K562 (cell line): Measurements from ENCODE around the gene GPC2. TPM values are rescaled to one million over a fixed set of nuclear protein-coding genes. Genes with fewer than 3 reads are reported as not detected.

Experiments
- CREBBP ChIP-seq: IDR thresholded peaks from one replicate; pipeline ENCODE4 v1.6.1; 2012; ENCODE audit warnings: low read depth, mild to moderate bottlenecking, control low read depth, inconsistent platforms, low read length
- CTBP1 ChIP-seq: fragments of 450-650 bp; IDR thresholded peaks from 2 replicates; pipeline ENCODE4 v1.6.1; 2016; ENCODE audit warnings: borderline replicate concordance
- KDM5B ChIP-seq: fragments of 200-600 bp; sonication (generic); IDR thresholded peaks from 2 replicates; pipeline ENCODE4 v1.6.1; 2012; ENCODE audit warnings: low read depth, mild to moderate bottlenecking, moderate library complexity, low read length, control low read depth, inconsistent platforms; ENCODE audit not compliant: insufficient replicate concordance
- MEF2D ChIP-seq: conservative IDR thresholded peaks from 2 replicates; pipeline ENCODE4 v1.6.1; 2016; ENCODE audit warnings: low read depth, missing genetic modification characterization, missing compliant biosample characterization
- NFATC3 ChIP-seq: fragments of 450-650 bp; IDR thresholded peaks from 2 replicates; pipeline ENCODE4 v1.6.1; 2017; ENCODE audit warnings: mild to moderate bottlenecking
- SRSF7 ChIP-seq: fragments of 200-400 bp; formaldehyde crosslinking; optimal IDR thresholded peaks from 2 replicates; pipeline ENCODE3; 2017; ENCODE audit warnings: mild to moderate bottlenecking, low read depth, low read length
- TAF9B ChIP-seq: fragments of 450-650 bp; IDR thresholded peaks from 2 replicates; pipeline ENCODE4 v1.6.1; 2018; ENCODE audit warnings: mild to moderate bottlenecking; ENCODE audit not compliant: partially characterized antibody
- TEAD1 ChIP-seq, 2 experiments: fragments of 450-650 bp in 1 of 2; sonication (generic) in 1 of 2; formaldehyde crosslinking; IDR thresholded peaks; 2 replicates each; pipeline versions ENCODE4 v1.4.0 to v1.8.0; 2020 to 2022; ENCODE audit warnings: mild to moderate bottlenecking in 2 of 2, missing genetic modification reagents in 1 of 2
- ZNF41 ChIP-seq: fragments of 250-450 bp; sonication (Bioruptor Pico); conservative IDR thresholded peaks from 2 replicates; pipeline ENCODE4 v1.4.0; 2020; ENCODE audit warnings: mild to moderate bottlenecking
- ZNF431 ChIP-seq: sonication (generic); formaldehyde crosslinking; IDR thresholded peaks from 2 replicates; pipeline ENCODE4 v1.8.0; 2022; ENCODE audit warnings: mild to moderate bottlenecking, missing genetic modification reagents
- ZNF583 ChIP-seq: fragments of 250-450 bp; sonication (Bioruptor Pico); IDR thresholded peaks from 2 replicates; pipeline ENCODE4 v1.4.0; 2020
- polyA plus RNA-seq, 8 experiments: library from polyadenylated mRNA; depleted of rRNA in 4 of 8; stranded (reverse) in 5 of 8; unstranded in 3 of 8; fragments of >200 nt; fragmentation: Nextera tagmentation in 2 of 8; fragmentation: Illumina TruSeq in 1 of 8; extraction: Ambion mirVana in 2 of 8; extraction: Trizol in 1 of 8; gene quantifications; 2 replicates each; pipeline versions ENCODE4 v1.2.1 to v1.2.3, GENCODE V29; 2011 to 2014; ENCODE audit warnings: inconsistent platforms in 1 of 8, missing spikeins in 1 of 8
- total RNA-seq, 7 experiments: library from RNA; depleted of rRNA in 6 of 7; stranded (reverse); fragments of >200 nt in 6 of 7; fragmentation: Illumina TruSeq in 2 of 7; extraction: Trizol in 2 of 7; gene quantifications; 2 replicates each; pipeline versions ENCODE4 v1.2.1 to v1.2.3, GENCODE V29; 2011 to 2021; ENCODE audit warnings: low replicate concordance in 1 of 7
- TF ChIP-seq, protein P1 (sequence below): sonication (generic); formaldehyde crosslinking; IDR thresholded peaks from 2 replicates; pipeline ENCODE4 v1.8.0; 2022; ENCODE audit warnings: mild to moderate bottlenecking, missing genetic modification reagents, borderline replicate concordance
- TF ChIP-seq, protein P2 (sequence below): fragments of 450-650 bp; IDR thresholded peaks from 2 replicates; pipeline ENCODE4 v1.7.0; 2016; ENCODE audit warnings: borderline replicate concordance
- TF ChIP-seq, protein P3 (sequence below): IDR thresholded peaks from 2 replicates; pipeline ENCODE4 v1.6.1; 2016; ENCODE audit warnings: missing genetic modification characterization, missing compliant biosample characterization
- TF ChIP-seq, protein P4 (sequence below): IDR thresholded peaks from 2 replicates; pipeline ENCODE4 v1.6.1; 2011; ENCODE audit warnings: borderline replicate concordance, low read depth, mild to moderate bottlenecking, moderate library complexity, low read length; ENCODE audit not compliant: insufficient read depth, poor library complexity, severe bottlenecking
- TF ChIP-seq, protein P5 (sequence below), 2 experiments: fragments of 150-350 bp in 1 of 2; IDR thresholded peaks; 2 replicates each; pipeline ENCODE4 v1.6.1; 2012 to 2016; ENCODE audit warnings: low read depth in 2 of 2, low read length in 2 of 2, mild to moderate bottlenecking in 1 of 2, moderate library complexity in 1 of 2

The GPC2 gene
- total and polyA plus RNA-seq, 9 of the 15 experiments (the other 6 are each of a cell fraction or from before 2014, with no cell fraction given) = 0.06 to 7.7 (median 1.4) TPM; not detected in 1

DNA sequence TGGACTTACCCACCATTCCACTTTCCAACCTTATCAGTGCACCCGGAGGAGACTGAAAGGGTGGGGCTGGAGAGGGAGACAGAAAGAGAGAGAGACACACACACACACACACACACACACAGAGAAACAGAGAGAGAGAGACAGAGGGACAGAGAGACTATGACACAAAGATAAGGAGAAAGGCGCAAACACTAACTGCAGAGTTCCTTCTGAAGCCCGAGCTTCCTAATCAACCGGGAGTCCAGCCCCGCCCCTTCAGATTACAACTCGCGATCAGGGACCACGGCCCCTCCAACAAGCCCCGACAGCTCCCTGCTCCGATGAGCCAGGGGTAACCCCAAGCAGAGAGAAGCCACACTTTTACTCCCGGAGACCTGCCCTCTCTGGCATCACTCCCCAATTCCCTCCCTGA is 9.3 kb downstream of the GPC2 start (continued):
- TF ChIP-seq, protein P1, sequence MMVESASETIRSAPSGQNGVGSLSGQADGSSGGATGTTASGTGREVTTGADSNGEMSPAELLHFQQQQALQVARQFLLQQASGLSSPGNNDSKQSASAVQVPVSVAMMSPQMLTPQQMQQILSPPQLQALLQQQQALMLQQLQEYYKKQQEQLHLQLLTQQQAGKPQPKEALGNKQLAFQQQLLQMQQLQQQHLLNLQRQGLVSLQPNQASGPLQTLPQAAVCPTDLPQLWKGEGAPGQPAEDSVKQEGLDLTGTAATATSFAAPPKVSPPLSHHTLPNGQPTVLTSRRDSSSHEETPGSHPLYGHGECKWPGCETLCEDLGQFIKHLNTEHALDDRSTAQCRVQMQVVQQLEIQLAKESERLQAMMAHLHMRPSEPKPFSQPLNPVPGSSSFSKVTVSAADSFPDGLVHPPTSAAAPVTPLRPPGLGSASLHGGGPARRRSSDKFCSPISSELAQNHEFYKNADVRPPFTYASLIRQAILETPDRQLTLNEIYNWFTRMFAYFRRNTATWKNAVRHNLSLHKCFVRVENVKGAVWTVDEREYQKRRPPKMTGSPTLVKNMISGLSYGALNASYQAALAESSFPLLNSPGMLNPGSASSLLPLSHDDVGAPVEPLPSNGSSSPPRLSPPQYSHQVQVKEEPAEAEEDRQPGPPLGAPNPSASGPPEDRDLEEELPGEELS (CRISPR knock-in tag) = no peak
- TF ChIP-seq ZNF583 (CRISPR knock-in tag) = no peak
- peak; percentile 69; the same call in 1 of the 2 replicates for TF ChIP-seq MEF2D (tag)
- TF ChIP-seq, protein P2, sequence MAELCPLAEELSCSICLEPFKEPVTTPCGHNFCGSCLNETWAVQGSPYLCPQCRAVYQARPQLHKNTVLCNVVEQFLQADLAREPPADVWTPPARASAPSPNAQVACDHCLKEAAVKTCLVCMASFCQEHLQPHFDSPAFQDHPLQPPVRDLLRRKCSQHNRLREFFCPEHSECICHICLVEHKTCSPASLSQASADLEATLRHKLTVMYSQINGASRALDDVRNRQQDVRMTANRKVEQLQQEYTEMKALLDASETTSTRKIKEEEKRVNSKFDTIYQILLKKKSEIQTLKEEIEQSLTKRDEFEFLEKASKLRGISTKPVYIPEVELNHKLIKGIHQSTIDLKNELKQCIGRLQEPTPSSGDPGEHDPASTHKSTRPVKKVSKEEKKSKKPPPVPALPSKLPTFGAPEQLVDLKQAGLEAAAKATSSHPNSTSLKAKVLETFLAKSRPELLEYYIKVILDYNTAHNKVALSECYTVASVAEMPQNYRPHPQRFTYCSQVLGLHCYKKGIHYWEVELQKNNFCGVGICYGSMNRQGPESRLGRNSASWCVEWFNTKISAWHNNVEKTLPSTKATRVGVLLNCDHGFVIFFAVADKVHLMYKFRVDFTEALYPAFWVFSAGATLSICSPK = no peak
- TF ChIP-seq, protein P3, sequence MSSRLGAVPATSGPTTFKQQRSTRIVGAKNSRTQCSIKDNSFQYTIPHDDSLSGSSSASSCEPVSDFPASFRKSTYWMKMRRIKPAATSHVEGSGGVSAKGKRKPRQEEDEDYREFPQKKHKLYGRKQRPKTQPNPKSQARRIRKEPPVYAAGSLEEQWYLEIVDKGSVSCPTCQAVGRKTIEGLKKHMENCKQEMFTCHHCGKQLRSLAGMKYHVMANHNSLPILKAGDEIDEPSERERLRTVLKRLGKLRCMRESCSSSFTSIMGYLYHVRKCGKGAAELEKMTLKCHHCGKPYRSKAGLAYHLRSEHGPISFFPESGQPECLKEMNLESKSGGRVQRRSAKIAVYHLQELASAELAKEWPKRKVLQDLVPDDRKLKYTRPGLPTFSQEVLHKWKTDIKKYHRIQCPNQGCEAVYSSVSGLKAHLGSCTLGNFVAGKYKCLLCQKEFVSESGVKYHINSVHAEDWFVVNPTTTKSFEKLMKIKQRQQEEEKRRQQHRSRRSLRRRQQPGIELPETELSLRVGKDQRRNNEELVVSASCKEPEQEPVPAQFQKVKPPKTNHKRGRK (tag) = no peak
- TF ChIP-seq, protein P4, sequence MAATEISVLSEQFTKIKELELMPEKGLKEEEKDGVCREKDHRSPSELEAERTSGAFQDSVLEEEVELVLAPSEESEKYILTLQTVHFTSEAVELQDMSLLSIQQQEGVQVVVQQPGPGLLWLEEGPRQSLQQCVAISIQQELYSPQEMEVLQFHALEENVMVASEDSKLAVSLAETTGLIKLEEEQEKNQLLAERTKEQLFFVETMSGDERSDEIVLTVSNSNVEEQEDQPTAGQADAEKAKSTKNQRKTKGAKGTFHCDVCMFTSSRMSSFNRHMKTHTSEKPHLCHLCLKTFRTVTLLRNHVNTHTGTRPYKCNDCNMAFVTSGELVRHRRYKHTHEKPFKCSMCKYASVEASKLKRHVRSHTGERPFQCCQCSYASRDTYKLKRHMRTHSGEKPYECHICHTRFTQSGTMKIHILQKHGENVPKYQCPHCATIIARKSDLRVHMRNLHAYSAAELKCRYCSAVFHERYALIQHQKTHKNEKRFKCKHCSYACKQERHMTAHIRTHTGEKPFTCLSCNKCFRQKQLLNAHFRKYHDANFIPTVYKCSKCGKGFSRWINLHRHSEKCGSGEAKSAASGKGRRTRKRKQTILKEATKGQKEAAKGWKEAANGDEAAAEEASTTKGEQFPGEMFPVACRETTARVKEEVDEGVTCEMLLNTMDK = no peak
- TF ChIP-seq CREBBP = no peak
- TF ChIP-seq ZNF431 (CRISPR knock-in tag) = no peak
- no peak for TF ChIP-seq TAF9B
- peak in 1 of 2 experiments; percentile 66; a peak in 1 of 4 replicates for TF ChIP-seq TEAD1 (CRISPR knock-in tag; IDR thresholded peaks at IDR 0.05)
- no peak for TF ChIP-seq NFATC3
- TF ChIP-seq SRSF7 = no peak
- no peak for TF ChIP-seq ZNF41 (CRISPR knock-in tag)
- TF ChIP-seq KDM5B = peak; percentile 68
- TF ChIP-seq CTBP1 = peak; percentile 84; the same call in 1 of the 2 replicates
- TF ChIP-seq, protein P5, sequence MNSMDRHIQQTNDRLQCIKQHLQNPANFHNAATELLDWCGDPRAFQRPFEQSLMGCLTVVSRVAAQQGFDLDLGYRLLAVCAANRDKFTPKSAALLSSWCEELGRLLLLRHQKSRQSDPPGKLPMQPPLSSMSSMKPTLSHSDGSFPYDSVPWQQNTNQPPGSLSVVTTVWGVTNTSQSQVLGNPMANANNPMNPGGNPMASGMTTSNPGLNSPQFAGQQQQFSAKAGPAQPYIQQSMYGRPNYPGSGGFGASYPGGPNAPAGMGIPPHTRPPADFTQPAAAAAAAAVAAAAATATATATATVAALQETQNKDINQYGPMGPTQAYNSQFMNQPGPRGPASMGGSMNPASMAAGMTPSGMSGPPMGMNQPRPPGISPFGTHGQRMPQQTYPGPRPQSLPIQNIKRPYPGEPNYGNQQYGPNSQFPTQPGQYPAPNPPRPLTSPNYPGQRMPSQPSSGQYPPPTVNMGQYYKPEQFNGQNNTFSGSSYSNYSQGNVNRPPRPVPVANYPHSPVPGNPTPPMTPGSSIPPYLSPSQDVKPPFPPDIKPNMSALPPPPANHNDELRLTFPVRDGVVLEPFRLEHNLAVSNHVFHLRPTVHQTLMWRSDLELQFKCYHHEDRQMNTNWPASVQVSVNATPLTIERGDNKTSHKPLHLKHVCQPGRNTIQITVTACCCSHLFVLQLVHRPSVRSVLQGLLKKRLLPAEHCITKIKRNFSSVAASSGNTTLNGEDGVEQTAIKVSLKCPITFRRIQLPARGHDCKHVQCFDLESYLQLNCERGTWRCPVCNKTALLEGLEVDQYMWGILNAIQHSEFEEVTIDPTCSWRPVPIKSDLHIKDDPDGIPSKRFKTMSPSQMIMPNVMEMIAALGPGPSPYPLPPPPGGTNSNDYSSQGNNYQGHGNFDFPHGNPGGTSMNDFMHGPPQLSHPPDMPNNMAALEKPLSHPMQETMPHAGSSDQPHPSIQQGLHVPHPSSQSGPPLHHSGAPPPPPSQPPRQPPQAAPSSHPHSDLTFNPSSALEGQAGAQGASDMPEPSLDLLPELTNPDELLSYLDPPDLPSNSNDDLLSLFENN (IDR thresholded peaks at IDR 0.05; ENCODE audit: low read depth in 2 of 2, low read length in 2 of 2) = no peak
